ENCODE measurements around the gene CAMK1G.

The CAMK1G gene

DNA sequence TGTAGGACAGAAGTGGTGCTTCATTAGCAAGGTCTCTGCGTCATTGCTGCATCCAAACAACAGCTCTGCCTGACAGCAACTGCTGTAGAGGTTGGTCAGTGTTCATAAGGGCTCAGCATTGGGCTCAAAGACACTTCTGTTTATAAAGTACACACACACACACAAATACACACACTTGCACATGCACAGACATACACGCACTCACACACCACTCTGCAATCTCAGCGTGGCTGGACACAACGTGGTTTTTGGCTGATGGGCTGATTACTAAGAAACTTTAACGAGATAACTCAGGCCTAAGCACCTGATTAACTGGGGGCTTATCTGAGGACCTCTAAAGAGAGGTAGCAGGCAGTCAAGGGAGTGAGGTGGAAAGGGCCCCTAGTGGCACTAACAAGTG is 20.4 kb downstream of the CAMK1G start:
- peaks cover 17% of the 10 kb centered on the region for H3K27me3 ChIP-seq (ENCODE audit: insufficient read depth, poor library complexity, severe bottlenecking)
- H3K27ac ChIP-seq (replicated peaks), result no peak overlapping the region
- TF ChIP-seq GABPA (IDR thresholded peaks at IDR 0.05; ENCODE audit: low read depth) (no peak), SPI1 (IDR thresholded peaks at IDR 0.05; ENCODE audit: borderline replicate concordance, low read depth) (no peak), POLR2AphosphoS5 (IDR thresholded peaks at IDR 0.05; ENCODE audit: low read depth) (no peak)
- TF ChIP-seq, protein P1, sequence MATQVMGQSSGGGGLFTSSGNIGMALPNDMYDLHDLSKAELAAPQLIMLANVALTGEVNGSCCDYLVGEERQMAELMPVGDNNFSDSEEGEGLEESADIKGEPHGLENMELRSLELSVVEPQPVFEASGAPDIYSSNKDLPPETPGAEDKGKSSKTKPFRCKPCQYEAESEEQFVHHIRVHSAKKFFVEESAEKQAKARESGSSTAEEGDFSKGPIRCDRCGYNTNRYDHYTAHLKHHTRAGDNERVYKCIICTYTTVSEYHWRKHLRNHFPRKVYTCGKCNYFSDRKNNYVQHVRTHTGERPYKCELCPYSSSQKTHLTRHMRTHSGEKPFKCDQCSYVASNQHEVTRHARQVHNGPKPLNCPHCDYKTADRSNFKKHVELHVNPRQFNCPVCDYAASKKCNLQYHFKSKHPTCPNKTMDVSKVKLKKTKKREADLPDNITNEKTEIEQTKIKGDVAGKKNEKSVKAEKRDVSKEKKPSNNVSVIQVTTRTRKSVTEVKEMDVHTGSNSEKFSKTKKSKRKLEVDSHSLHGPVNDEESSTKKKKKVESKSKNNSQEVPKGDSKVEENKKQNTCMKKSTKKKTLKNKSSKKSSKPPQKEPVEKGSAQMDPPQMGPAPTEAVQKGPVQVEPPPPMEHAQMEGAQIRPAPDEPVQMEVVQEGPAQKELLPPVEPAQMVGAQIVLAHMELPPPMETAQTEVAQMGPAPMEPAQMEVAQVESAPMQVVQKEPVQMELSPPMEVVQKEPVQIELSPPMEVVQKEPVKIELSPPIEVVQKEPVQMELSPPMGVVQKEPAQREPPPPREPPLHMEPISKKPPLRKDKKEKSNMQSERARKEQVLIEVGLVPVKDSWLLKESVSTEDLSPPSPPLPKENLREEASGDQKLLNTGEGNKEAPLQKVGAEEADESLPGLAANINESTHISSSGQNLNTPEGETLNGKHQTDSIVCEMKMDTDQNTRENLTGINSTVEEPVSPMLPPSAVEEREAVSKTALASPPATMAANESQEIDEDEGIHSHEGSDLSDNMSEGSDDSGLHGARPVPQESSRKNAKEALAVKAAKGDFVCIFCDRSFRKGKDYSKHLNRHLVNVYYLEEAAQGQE (IDR thresholded peaks at IDR 0.05; ENCODE audit: insufficient replicate concordance, low read depth), result no peak
- TF ChIP-seq, protein P2, sequence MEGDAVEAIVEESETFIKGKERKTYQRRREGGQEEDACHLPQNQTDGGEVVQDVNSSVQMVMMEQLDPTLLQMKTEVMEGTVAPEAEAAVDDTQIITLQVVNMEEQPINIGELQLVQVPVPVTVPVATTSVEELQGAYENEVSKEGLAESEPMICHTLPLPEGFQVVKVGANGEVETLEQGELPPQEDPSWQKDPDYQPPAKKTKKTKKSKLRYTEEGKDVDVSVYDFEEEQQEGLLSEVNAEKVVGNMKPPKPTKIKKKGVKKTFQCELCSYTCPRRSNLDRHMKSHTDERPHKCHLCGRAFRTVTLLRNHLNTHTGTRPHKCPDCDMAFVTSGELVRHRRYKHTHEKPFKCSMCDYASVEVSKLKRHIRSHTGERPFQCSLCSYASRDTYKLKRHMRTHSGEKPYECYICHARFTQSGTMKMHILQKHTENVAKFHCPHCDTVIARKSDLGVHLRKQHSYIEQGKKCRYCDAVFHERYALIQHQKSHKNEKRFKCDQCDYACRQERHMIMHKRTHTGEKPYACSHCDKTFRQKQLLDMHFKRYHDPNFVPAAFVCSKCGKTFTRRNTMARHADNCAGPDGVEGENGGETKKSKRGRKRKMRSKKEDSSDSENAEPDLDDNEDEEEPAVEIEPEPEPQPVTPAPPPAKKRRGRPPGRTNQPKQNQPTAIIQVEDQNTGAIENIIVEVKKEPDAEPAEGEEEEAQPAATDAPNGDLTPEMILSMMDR (IDR thresholded peaks at IDR 0.05; ENCODE audit: insufficient read depth, low read length), result no peak
- no peak overlapping the region for H3K4me3 ChIP-seq (replicated peaks; ENCODE audit: insufficient read depth, low read length)
- DNase-seq (ENCODE audit: low read depth in 1 of 2, low spot score in 1 of 2), result no peak

DNA sequence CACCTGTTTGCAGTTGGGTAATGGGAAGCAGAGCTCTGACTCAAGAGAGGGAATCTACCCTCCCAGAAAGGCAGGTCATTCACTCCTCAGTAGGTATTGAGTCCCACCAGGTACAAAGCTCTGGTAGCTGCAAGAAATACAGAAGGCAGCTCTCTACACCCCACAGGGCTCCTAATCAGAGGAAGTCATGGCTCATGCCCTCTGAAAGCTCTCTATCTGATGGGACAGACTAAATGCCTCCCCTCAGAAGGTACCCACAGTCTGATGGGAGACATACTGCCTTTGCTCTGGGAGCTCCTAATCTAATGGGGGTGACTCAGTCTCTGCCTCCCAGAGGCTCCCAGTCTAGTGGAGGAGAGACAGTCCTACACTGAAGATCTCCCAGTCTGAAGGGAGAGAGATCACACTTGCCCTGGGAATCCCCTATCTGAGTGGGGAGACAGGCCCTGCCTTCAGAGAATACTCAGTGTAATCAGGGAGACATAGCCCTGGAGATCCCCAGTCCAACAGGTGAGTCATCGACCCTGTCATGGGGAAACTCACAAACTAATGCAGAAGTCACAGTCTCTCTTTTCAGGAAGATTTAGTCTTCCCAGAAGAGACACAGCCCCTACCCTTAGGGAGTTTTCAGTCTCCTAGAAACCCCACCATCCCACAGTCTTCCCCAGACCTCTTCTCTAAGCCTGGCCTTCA is 23.7 kb downstream of the CAMK1G start:
- DNase-seq (ENCODE audit: low read depth in 1 of 2, low spot score in 1 of 2), result peak in 1 of 2 experiments; percentile 4
- TF ChIP-seq, protein P2 (IDR thresholded peaks at IDR 0.05; ENCODE audit: insufficient read depth, low read length), result no peak
- TF ChIP-seq, protein P1 (IDR thresholded peaks at IDR 0.05; ENCODE audit: insufficient replicate concordance, low read depth), result no peak
- no peak for TF ChIP-seq GABPA (IDR thresholded peaks at IDR 0.05; ENCODE audit: low read depth)
- no peak for TF ChIP-seq SPI1 (IDR thresholded peaks at IDR 0.05; ENCODE audit: borderline replicate concordance, low read depth)
- TF ChIP-seq POLR2AphosphoS5 (IDR thresholded peaks at IDR 0.05; ENCODE audit: low read depth), result no peak
- no peak overlapping the region for H3K27ac ChIP-seq (replicated peaks)
- no peak overlapping the region for H3K4me3 ChIP-seq (replicated peaks; ENCODE audit: insufficient read depth, low read length)
- no peaks in the 10 kb centered on the region for H3K27me3 ChIP-seq (ENCODE audit: insufficient read depth, poor library complexity, severe bottlenecking)

DNA sequence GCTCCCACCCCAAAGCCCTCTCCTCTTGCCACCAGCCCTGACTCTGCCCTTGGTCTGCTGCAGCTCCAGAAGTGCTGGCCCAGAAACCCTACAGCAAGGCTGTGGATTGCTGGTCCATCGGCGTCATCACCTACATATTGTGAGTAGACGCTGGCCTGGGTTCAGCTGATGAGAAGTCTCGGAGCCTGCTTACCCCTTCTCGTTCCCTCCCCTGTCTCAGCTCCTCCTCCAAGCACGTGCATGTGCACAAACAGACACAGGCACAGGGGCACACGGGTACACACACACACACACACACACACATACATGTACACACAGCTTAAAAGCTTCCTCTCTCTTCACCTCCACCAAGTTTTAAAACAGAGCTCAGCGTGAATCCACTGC is 24.3 kb downstream of the CAMK1G start:
- Histone ChIP-seq H3K27me3 (ENCODE audit: insufficient read depth, poor library complexity, severe bottlenecking) (no peaks in the 10 kb centered on the region), H3K4me3 (replicated peaks; ENCODE audit: insufficient read depth, low read length) (no peak overlapping the region), H3K27ac (replicated peaks) (no peak overlapping the region)
- TF ChIP-seq, protein P1 (IDR thresholded peaks at IDR 0.05; ENCODE audit: insufficient replicate concordance, low read depth), result no peak
- TF ChIP-seq SPI1 (IDR thresholded peaks at IDR 0.05; ENCODE audit: borderline replicate concordance, low read depth) (no peak), POLR2AphosphoS5 (IDR thresholded peaks at IDR 0.05; ENCODE audit: low read depth) (no peak), GABPA (IDR thresholded peaks at IDR 0.05; ENCODE audit: low read depth) (no peak)
- TF ChIP-seq, protein P2 (IDR thresholded peaks at IDR 0.05; ENCODE audit: insufficient read depth, low read length), result no peak
- DNase-seq (ENCODE audit: low read depth in 1 of 2, low spot score in 1 of 2), result no peak

Data from HL-60 (cell line).